Fibroblast of lung (primary cell): Measurements from ENCODE around the gene SMCHD1.
"Not testable (repeated sequence)": the region's sequence is repeated elsewhere in the genome, so short reads cannot be mapped to it uniquely, and the experiment has no call there.

Experiments
- EZH2 ChIP-seq: IDR thresholded peaks from 2 replicates; pipeline ENCODE4 v1.5.1; 2012; ENCODE audit warnings: low read length, control low read depth, mild to moderate bottlenecking; ENCODE audit errors: missing control alignments
- TF ChIP-seq, protein P1 (sequence below), 2 donors: IDR thresholded peaks in 1 of 2; conservative IDR thresholded peaks in 1 of 2; 1 replicate in 1 of 2; 2 replicates in 1 of 2; pipeline ENCODE4 v1.5.1; 2011 to 2012; ENCODE audit warnings: low read length in 2 of 2, control low read depth in 1 of 2, inconsistent platforms in 1 of 2, low read depth in 1 of 2, mild to moderate bottlenecking in 1 of 2

DNA sequence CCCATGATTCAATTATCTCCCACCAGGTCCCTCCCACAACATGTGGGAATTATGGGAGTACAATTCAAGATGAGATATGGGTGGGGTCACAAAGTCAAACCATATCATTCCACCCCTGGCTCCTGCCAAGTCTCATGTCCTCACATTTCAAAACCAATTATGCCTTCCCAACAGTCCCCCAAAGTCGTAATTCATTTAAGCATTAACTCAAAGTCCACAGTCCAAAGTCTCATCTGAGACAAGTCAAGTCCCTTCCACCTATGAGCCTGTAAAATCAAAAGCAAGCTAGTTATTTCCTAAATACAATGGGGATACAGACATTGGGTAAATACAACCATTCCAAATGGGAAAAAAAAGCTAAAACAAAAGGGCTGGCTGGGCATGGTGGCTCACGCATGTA, 153.1 kb downstream of the SMCHD1 start:
- TF ChIP-seq, protein P1, sequence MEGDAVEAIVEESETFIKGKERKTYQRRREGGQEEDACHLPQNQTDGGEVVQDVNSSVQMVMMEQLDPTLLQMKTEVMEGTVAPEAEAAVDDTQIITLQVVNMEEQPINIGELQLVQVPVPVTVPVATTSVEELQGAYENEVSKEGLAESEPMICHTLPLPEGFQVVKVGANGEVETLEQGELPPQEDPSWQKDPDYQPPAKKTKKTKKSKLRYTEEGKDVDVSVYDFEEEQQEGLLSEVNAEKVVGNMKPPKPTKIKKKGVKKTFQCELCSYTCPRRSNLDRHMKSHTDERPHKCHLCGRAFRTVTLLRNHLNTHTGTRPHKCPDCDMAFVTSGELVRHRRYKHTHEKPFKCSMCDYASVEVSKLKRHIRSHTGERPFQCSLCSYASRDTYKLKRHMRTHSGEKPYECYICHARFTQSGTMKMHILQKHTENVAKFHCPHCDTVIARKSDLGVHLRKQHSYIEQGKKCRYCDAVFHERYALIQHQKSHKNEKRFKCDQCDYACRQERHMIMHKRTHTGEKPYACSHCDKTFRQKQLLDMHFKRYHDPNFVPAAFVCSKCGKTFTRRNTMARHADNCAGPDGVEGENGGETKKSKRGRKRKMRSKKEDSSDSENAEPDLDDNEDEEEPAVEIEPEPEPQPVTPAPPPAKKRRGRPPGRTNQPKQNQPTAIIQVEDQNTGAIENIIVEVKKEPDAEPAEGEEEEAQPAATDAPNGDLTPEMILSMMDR (conservative IDR thresholded peaks at IDR 0.05 in 1 of 2, IDR thresholded peaks at IDR 0.05 in 1 of 2; ENCODE audit: low read depth in 1 of 2, low read length in 2 of 2): not testable (repeated sequence)
- not testable (repeated sequence) for TF ChIP-seq EZH2
